ENCODE results near the gene THUMPD3.

GRCh38 chr3:9316881-9317361 lies 45.9 kb upstream of the THUMPD3 start:
- TF ChIP-seq CTCF (conservative IDR thresholded peaks at IDR 0.05; ENCODE audit: low read depth, low read length) = no peak
- no peak for TF ChIP-seq SMC3 (IDR thresholded peaks at IDR 0.05; ENCODE audit: low read depth, low read length)
- TF ChIP-seq CEBPB (IDR thresholded peaks at IDR 0.05; ENCODE audit: low read depth, low read length) = no peak
- TF ChIP-seq POLR2A (IDR thresholded peaks at IDR 0.05; ENCODE audit: low read depth, low read length) = no peak
- no peak for TF ChIP-seq USF2 (IDR thresholded peaks at IDR 0.05; ENCODE audit: low read depth, low read length)
- TF ChIP-seq CHD1 (IDR thresholded peaks at IDR 0.05; ENCODE audit: low read depth, low read length) = no peak
- TF ChIP-seq MAFK (IDR thresholded peaks at IDR 0.05; ENCODE audit: low read depth, low read length) = no peak
- no peak for TF ChIP-seq RAD21 (IDR thresholded peaks at IDR 0.05; ENCODE audit: low read length)
- TF ChIP-seq RCOR1 (IDR thresholded peaks at IDR 0.05; ENCODE audit: insufficient replicate concordance, low read length) = no peak

All from IMR-90 (cell line).